ENCODE measurements around the gene TEAD1.

DNA sequence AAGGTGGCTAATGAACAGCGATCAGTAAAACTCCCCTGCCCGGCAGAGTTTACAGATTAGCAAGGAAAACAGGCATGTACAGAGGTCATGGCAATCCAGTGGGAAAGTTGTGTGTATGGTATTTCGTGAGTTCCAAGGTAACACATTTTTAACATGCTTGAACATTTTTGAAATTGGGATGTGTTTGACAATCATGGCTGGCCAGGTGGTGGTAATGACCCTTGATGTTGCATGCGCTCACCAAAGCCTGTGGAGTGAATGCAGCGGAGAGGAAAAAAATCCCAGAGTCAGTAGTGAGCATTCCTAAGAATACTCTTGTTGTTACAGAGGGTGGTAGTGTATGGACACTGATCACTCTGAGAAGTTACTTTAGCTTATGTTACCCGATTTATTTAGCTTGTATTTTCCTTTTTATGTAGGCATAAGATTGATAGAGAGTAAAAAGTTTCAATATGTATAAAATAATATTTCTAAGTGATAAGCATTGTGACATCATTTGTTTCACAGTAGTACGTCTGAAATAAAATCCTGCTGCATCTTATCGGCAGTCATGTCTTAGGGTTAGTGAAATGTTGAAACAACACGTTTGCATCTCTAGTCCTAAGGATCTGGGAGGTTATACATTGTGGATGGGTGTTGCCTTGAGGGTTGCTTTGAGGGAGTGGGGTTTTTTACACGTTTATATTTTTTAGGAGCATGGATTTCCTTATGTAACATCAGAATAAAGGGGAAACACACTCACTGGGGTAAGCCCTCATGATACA is 8.7 kb downstream of the TEAD1 start:
- no peak for TF ChIP-seq CTCF (IDR thresholded peaks at IDR 0.05)
- TF ChIP-seq POLR2A (IDR thresholded peaks at IDR 0.05): no peak
- no peak for TF ChIP-seq POLR2AphosphoS5 (IDR thresholded peaks at IDR 0.05)
